GM04503 (cell line): ENCODE results near the gene SOX3.

Experiments
- DNase-seq: peaks from one replicate; pipeline ENCODE4 v3.0.0-alpha.2; 2012; ENCODE audit warnings: low read depth

The SOX3 gene

GRCh38 chrX:140504371-140505324, at the start of gene SOX3:
Gene SOX3, minus strand, starts transcription at chrX:140505069. Its CDS starts 9 bp downstream, at chrX:140505060.
- no peak for DNase-seq

DNA sequence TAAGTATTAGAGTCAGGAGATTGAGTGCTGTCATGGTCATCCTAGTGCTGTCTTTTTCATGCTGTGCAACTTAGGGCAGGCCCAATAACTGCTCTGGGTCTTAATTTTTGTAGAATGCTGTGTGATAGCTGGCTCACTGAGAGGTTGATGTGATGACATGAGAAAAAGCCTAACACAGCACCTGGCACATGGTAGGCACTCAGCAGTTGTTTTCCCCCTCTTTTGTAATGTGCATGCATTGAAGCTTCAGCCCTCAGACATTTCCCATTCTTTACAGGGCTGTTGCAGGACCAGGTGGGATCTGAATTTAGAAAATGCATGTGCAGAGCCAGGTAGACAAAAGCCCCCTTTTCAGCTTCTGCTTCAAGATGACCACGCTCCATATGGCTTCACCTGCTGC, 44.1 kb upstream of the SOX3 start:
- DNase-seq: no peak

- peak; percentile 16 for DNase-seq
Measured at GRCh38 chrX:140526171-140526570, 21.3 kb upstream of the SOX3 start.

GRCh38 chrX:140525448-140525847, 20.6 kb upstream of the SOX3 start:
- peak; percentile 29 for DNase-seq

- peak; percentile 26 for DNase-seq
Measured at GRCh38 chrX:140524556-140524955, 19.7 kb upstream of the SOX3 start.

- DNase-seq: no peak
Measured at GRCh38 chrX:140521393-140521792, 16.5 kb upstream of the SOX3 start.

DNA sequence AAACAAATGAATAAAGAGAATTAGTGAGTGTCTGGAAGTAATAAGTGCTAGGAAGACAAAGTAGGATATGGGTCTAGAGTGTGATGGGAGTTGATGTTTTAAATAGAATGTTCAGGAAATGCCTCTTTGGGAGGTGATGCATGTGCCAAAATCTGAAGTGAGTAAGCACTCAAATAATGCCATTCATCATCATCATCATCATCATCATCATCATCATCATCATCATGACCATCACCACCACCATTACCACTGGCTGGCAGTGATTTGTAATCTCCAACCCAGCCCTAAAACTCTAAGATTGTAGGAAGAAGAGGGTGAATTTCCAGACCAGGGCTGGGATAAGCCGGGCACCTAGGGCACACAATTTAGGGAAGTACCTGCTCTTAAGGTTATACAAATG, 9.7 kb upstream of the SOX3 start:
- DNase-seq: no peak

GRCh38 chrX:140510895-140511295, 6.0 kb upstream of the SOX3 start:
- DNase-seq: no peak

- no peak for DNase-seq
Measured at GRCh38 chrX:140510306-140510676, 5.4 kb upstream of the SOX3 start.

GRCh38 chrX:140509468-140510305, 4.8 kb upstream of the SOX3 start:
- DNase-seq: no peak

DNA sequence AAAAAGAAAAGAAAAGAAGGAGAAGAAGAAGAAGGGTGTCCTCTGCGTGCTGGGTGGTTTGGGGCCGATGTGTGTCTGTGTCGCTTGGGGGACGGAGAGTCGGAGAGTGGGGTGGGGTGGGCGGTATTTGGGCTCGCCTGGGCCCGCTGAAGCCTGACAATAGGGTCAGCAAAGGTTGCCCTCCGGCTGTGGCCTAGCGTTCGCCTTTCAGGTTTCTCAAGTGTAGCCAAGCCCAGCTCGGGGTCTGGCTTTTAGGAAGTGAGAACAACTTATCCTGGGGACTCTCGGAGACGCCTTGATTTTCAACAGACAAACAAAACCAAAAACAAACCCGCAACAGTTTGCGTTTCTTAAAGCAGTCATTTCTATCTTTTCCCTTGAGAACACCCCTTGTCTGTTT, 4.1 kb upstream of the SOX3 start:
- DNase-seq: no peak

GRCh38 chrX:140507982-140508305, 3.1 kb upstream of the SOX3 start:
- DNase-seq: no peak

DNA sequence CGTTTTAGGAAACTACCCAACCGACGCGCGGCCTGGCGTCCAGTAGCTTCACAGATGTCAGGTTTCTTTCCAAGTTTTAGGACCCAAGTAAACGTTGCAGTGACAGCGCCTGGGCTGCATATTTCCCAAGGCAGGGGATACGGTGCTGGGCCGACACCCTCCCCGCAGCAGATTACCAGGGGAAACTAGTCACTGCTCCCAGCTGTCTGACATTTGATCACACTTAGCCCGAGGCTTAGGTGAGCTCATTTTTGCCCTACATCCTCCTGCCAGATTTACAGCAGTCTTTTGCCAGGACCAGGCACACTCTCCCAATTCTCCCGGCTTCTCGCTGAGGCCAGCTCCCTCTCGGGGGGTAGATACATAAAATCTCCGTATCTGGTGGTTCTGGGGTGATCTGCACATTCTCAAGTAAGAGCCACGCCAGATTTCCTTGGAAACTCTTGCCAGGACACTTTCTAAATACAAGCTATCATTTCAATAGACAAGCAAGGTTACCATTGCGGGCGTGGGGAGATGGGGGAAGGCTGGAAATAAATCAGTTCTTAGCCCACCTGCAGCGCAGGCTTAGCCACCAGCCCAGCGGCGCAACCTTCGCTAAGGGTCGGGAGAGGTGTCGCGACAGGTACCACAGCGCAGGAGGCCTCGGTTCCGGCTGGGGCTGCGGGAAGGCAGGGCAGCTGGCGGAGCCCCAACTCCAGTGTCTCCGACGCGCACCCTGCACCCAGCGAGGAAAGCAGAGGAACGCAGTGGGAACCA, 2.5 kb upstream of the SOX3 start:
- DNase-seq: no peak

DNA sequence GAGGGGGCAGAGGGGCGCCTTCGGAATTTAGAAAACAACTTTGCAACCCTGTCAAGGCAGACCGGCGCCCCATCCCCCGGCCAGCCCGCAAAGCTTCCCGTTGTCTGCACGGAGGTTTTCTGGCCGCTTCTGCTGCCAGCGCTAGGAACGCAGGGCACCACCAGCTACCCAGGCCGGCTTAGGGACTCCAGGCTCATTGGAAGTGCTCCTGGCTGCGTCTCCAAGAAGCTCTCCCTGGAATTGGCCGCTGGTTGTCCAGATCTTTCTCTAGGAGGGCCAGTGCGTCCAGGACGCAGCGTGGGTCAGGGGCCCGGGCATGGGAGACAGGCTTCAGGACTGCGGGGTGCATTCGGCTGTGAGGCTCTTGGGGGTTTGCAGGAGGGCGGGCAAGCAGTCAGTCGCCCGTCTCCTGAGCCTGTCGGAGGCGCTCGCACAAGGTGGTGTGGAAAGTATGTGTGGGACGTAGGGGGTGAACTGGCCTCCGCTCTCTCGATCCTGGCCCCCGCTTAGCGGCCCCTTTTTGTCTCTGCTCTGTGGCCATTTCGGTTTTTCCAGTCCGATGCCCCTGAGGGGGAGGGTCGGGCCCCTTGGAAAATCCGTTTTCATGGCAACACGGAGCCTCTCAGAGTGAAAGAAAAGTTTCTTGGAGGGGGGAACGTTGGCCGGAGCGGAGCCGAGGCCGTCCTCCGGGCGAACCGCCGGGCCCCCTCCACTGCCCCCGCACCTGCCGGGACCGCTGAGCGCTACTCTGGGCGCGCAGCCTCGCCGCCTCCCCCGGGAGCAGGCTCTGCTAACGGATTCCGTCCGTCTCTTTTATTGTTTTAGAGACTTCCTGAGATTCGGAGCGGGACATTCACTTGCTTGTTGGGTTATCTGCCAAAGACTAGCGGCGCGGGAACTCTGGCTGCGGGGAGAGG, 810 bp upstream of the SOX3 start:
- no peak for DNase-seq

DNA sequence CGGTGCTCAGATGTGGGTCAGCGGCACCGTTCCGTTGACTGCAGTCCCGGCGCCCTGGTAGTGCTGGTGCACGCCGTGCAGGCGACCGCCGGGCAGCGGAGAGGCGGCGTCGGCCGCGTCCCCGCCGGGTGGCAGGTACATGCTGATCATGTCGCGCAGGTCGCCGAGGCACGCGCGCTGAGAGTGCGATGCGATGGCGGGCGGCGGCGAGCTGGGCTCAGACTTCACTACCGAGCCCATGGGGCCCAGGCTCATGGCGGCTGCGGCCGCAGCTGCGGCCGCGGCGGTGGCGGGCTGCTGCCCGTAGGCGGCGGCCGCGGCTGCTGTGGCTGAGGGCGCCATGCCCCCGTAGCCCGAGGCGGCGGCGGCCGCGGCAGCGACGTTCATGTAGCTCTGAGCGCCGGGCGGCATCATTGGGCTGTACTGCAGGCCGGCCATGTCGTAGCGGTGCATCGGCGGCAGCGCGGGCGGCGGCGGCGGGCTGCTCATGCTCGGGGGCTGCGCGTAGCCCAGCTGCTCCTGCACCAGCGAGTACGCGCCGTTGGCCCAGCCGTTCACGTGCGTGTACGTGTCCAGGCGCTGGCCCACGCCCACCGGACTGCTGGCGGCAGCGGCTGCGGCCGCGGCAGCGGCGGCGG, 1.0 kb downstream of the SOX3 start:
- DNase-seq: no peak

DNA sequence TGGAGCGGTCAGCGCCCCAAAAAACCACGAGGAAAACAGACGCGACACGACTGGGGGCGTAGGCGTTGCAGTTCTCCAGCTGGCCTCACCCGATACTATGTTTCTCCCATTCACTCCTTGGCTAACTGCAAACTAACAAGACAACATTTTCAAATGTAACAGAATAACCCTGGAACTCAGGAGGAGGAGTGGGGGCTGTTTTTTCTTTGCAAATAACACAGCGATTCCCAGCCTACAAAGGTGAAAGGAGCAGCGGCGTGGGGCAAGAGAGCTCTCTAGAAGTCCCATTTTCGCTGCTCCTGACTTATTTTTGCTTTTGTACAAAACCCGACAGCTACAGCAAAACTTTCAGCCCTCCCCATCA, 1.6 kb downstream of the SOX3 start:
- no peak for DNase-seq

DNA sequence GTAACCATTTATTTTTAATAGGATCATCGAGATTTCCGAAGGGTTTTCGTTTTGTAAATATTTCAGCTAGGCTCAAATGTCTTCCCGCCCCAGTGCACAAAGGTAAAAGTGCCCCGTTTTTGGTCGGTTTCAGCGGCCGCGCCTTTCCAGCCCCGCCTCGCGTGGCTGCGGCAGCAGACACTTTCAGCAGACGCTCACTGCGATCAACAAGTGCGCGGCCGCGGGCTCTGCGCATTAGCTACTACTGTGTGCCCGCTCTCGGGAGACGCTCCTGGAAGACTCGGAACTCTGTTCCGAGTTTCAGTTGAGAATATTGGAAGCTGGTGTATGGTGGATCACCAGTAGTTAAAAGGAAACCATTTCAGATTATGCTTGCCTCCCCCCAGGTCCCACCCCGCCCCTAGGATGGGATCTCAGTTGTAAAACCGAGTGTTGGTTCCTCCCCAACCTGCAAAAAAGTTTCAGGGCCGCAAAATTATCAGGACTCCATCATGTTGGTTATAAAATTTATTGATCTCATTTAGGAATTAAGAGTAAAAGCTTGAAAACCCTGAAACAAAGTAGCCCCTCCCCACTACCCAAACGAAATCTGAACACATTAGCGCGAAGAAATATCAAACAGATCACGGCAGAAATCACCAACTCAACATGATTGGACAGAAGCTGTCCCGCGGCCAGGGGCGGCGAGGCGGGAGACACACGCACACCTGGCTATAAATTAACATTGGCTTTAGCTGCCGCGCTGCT, 2.2 kb downstream of the SOX3 start:
- DNase-seq: no peak

DNA sequence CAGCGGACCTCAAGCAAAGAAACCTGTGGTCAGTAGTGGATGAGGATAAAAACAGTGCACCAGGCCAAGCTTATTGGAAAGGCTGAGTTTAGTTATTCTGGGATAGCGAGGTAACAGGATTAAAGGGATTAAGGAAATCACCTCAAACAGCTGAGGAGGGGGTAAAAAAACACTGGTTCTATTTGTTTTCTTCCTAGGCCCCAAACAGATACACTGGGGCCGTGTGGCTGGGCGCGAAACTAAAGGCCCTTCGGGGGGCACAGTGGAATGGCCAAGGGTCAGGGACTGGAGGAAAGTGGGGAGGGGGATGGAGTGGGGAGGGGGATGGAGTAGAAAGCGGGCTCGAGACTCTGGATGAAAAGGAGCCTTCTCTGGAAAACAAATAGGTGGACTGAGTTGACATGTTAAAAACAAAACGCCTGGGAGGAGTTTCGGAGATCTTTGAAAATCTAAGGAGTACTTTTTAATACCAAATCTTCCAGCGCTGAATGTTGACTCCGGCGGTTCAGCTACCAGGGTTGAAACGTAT, 2.9 kb downstream of the SOX3 start:
- no peak for DNase-seq

DNA sequence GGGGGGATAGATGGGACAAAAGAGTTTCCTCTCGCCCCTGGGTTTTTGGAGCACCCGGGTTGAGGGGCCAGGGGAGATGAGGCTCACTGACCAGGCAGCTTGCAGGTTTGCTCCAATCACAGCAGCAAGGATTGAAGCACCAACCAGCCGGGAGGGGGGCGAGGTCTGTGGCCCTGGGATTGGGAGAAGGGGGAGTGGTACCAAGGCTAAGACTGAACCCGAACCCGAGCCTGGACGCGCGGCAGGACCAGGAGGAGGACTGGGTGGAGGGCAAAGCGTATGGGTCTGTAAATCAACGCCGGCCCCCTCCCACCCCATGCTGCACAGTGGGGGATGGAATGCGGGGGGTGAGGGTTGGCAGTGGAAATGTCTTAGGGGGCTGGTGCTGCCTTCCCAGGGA, 3.5 kb downstream of the SOX3 start:
- no peak for DNase-seq

DNA sequence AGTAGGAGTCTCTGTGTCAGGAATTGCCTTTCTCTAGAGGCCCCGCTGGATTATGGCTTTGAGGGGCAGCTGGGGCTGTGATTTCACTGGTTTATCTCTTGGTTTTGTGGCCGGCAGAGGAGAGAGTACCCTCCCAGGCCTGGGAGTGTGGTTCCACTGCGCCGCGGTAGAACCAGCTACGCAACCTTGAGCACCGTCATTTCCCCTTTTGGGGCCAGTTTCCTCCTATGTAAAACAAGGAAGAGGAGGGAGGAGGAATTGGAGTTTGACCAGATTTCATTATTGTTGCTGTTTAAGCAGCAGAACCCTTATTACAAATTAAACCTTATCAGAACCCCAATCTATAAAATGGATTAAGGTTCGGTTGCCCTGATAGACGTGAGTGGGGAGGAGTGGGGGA, 4.4 kb downstream of the SOX3 start:
- no peak for DNase-seq
